A673 (cell line): ENCODE data around the gene RXRA. TPM values are rescaled to one million over a fixed set of nuclear protein-coding genes. Genes with fewer than 3 reads are reported as not detected.

Experiments
- BruUV-seq: library from RNA; stranded (reverse); fragments of 400-500 nt; replicated peaks from 2 replicates; lab custom pipeline; 2021; lab: Mats Ljungman, UMichigan
- CTCF ChIA-PET: fragments of 300-600 bp; sonication (Branson Sonifier 250); formaldehyde crosslinking; loops from one replicate; lab custom pipeline; 2022; ENCODE audit warnings: antibody characterized with exemption; lab: Charles Lee
- POLR2A ChIA-PET: fragments of 300-600 bp; sonication (Branson Sonifier 250); formaldehyde crosslinking; loops from one replicate; lab custom pipeline; 2022; ENCODE audit warnings: antibody characterized with exemption; ENCODE audit not compliant: low non-redundant PET; lab: Charles Lee
- DNase-seq: peaks from one replicate; pipeline ENCODE4 v3.0.0-alpha.2; 2015; ENCODE audit warnings: low spot score
- H3K27ac ChIP-seq: fragments of 200-600 bp; sonication (generic); 2 replicates; pipeline ENCODE4 v1.5.1; 2016; ENCODE audit warnings: mixed run types, low read depth, mild to moderate bottlenecking, mixed read lengths, antibody characterized with exemption, low read length; ENCODE audit not compliant: poor library complexity, severe bottlenecking
- H3K27me3 ChIP-seq: fragments of 200-600 bp; sonication (generic); replicated peaks from 2 replicates; pipeline ENCODE4 v1.6.1; 2017; ENCODE audit warnings: mixed run types, low read depth, mild to moderate bottlenecking, mixed read lengths, antibody characterized with exemption, low read length; ENCODE audit not compliant: insufficient read depth, poor library complexity
- H3K36me3 ChIP-seq: fragments of 200-600 bp; sonication (generic); 2 replicates; pipeline ENCODE4 v1.6.1; 2016; ENCODE audit warnings: mixed run types, mild to moderate bottlenecking, mixed read lengths, antibody characterized with exemption, low read length; ENCODE audit not compliant: insufficient read depth, poor library complexity, severe bottlenecking
- H3K4me1 ChIP-seq: fragments of 200-600 bp; sonication (generic); 2 replicates; pipeline ENCODE4 v1.6.1; 2017; ENCODE audit warnings: mixed run types, mild to moderate bottlenecking, mixed read lengths, antibody characterized with exemption, low read length; ENCODE audit not compliant: insufficient read depth, poor library complexity, severe bottlenecking
- H3K4me3 ChIP-seq: fragments of 200-600 bp; sonication (generic); 2 replicates; pipeline ENCODE4 v1.5.1; 2016; ENCODE audit warnings: low read depth, mixed run types, mild to moderate bottlenecking, mixed read lengths, low read length; ENCODE audit not compliant: poor library complexity, severe bottlenecking
- H3K9me3 ChIP-seq: fragments of 200-600 bp; sonication (generic); 2 replicates; pipeline ENCODE4 v1.6.1; 2016; ENCODE audit warnings: mixed run types, low read depth, mild to moderate bottlenecking, mixed read lengths, antibody characterized with exemption, low read length; ENCODE audit not compliant: poor library complexity, severe bottlenecking
- EZH2 ChIP-seq: fragments of 200-600 bp; sonication (generic); IDR thresholded peaks from 2 replicates; pipeline ENCODE4 v1.6.1; 2017; ENCODE audit warnings: borderline replicate concordance, low read depth, mild to moderate bottlenecking, mixed read lengths, antibody characterized with exemption, low read length; ENCODE audit not compliant: poor library complexity, severe bottlenecking
- intact Hi-C: fragments of 100-400 bp; cut with micrococcal nuclease; formaldehyde crosslinking; loops from one replicate; pipeline ENCODE4 v1.10.0; 2022; ENCODE audit not compliant: unreplicated experiment
- total RNA-seq: library from RNA; stranded (reverse); gene quantifications from 2 replicates; pipeline ENCODE4 v1.2.3, GENCODE V29; 2021
- TF ChIP-seq, protein P1 (sequence below): fragments of 300-800, 200-600 bp; sonication (generic); conservative IDR thresholded peaks from 2 replicates; pipeline ENCODE4 v1.5.1; 2017; ENCODE audit warnings: low read depth, mild to moderate bottlenecking, antibody characterized with exemption, low read length, moderate library complexity, mixed read lengths

The RXRA gene
- total RNA-seq, 1 experiment from 2014 or later, result 54.1 TPM

DNA sequence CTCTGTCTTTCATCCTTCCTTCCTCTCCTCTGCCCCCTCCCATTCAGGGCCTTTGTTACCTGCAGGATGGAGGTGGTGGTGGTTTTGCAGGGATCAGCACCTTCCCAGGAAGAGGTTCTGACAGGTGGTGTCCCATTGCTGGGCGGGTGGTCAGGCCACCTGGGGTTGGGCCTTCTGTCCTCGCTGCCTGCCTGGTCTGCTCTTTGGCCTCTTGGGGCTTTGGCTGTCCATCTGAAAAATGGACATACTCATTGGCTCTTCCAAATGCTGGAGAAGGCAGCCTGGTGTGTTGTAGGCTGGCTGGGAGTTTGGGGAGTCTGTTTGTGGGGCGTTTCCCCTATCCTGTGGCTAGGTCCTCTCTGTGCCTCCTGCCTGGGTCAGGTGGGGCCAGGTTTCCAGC lies 4.3 kb downstream of the RXRA start:
- intact Hi-C loops, result no loop called here
- POLR2A ChIA-PET, result no interaction called here
- H3K9me3 ChIP-seq, result no peaks in the 10 kb centered on the region
- H3K4me1 ChIP-seq, result peaks cover 46% of the 10 kb centered on the region
- CTCF ChIA-PET, result interaction anchor here (0.6 kb wide), 1 partner anchor 1897 kb away, joined by 3 read pairs; no protein-coding TSS in a partner anchor
- no peaks in the 10 kb centered on the region for H3K36me3 ChIP-seq
- no TSS peak for BruUV-seq
- no peaks in the 10 kb centered on the region for H3K27me3 ChIP-seq
- DNase-seq, result no peak
- no peak overlapping the region for H3K4me3 ChIP-seq
- TF ChIP-seq, protein P1, sequence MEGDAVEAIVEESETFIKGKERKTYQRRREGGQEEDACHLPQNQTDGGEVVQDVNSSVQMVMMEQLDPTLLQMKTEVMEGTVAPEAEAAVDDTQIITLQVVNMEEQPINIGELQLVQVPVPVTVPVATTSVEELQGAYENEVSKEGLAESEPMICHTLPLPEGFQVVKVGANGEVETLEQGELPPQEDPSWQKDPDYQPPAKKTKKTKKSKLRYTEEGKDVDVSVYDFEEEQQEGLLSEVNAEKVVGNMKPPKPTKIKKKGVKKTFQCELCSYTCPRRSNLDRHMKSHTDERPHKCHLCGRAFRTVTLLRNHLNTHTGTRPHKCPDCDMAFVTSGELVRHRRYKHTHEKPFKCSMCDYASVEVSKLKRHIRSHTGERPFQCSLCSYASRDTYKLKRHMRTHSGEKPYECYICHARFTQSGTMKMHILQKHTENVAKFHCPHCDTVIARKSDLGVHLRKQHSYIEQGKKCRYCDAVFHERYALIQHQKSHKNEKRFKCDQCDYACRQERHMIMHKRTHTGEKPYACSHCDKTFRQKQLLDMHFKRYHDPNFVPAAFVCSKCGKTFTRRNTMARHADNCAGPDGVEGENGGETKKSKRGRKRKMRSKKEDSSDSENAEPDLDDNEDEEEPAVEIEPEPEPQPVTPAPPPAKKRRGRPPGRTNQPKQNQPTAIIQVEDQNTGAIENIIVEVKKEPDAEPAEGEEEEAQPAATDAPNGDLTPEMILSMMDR, result no peak
- TF ChIP-seq EZH2, result no peak
- H3K27ac ChIP-seq, result no peak overlapping the region

DNA sequence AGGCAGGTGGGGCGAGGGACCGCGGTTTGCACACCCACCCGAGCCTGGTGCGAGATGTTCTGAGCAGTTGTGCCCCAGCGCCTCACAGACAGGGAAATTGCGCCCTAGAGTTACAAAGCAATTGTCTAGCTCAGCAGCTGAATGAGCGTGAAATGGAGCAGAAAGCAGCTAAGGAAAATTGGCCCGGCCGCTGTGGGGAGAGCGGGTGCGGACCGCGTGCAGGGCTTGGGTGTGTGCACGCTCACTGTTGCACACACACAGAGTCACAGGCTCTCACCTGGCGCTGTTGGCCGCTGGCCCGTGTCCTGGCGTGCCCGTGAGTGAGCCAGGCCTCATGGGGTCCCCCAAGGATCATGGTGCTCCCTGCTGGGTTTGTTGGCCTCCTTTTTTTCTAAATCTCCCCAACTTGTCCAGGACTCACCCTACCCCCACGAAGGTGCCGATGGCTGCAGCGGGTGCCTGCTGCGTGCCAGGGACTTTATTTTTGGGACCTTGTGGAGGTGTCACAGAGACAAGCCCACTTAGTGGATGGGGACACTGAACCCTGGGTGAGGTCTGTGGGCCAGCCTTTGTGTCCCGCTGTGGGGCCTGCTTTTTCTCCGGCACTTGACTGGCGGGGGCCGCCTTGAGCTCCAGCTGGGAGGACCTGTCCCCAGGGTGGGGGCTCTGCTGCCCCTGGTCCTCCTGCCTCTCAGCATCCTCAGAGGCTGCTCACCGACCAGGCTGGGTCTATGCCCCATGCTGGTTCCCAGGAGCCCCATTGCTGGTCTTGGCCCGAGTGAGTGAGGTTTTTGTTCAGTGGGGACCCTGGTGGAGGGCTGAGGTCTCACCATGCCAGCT lies 5.2 kb downstream of the RXRA start:
- H3K4me1 ChIP-seq, result peaks cover 45% of the 10 kb centered on the region
- ChIA-PET CTCF (no interaction called here), POLR2A (no interaction called here)
- H3K36me3 ChIP-seq, result no peaks in the 10 kb centered on the region
- no peaks in the 10 kb centered on the region for H3K27me3 ChIP-seq
- peak overlapping the region; percentile 2 for H3K27ac ChIP-seq
- DNase-seq, result no peak
- no peaks in the 10 kb centered on the region for H3K9me3 ChIP-seq
- H3K4me3 ChIP-seq, result no peak overlapping the region
- BruUV-seq, result no TSS peak
- intact Hi-C loops, result no loop called here
- TF ChIP-seq EZH2, result no peak
- TF ChIP-seq, protein P1, result no peak

DNA sequence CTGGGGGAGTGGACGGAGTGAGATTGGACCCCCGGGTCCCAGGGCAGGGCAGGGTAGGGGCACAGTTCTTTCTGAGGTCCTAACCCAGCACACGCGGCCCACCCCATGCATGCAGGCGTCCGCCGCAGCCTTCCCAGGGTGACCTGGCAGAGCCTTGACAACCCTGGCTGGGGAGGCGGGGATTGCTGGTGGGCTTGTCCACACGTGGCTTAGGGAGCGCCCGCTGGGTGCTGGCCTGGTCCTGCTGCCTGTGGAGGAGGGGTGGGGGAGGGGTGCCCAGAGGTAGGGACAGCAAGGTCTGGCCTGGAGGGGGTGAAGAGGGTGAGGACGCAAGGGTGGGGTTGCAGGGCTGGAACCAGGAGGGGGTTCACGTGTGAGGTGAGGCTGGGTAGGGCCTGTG lies 6.0 kb downstream of the RXRA start:
- no peak for DNase-seq
- H3K36me3 ChIP-seq, result no peaks in the 10 kb centered on the region
- POLR2A ChIA-PET, result no interaction called here
- TF ChIP-seq EZH2, result no peak
- TF ChIP-seq, protein P1, result no peak
- no peaks in the 10 kb centered on the region for H3K27me3 ChIP-seq
- CTCF ChIA-PET, result no interaction called here
- no peak overlapping the region for H3K27ac ChIP-seq
- H3K4me3 ChIP-seq, result no peak overlapping the region
- peaks cover 45% of the 10 kb centered on the region for H3K4me1 ChIP-seq
- BruUV-seq, result no TSS peak
- intact Hi-C loops, result no loop called here
- no peaks in the 10 kb centered on the region for H3K9me3 ChIP-seq
